HG03280 (cell line): ENCODE measurements around the gene TMEM164.
A peak's percentile ranks its signal among the peaks of the same experiment; 100 is the strongest.

ENCODE experiments used
- ATAC-seq: cut with Tn5 transposase; IDR thresholded peaks from one replicate; pipeline ENCODE4 v1.9.1; 2021; ENCODE audit warnings: mild to moderate bottlenecking, moderate library complexity; ENCODE audit not compliant: unreplicated experiment

Gene TMEM164

DNA sequence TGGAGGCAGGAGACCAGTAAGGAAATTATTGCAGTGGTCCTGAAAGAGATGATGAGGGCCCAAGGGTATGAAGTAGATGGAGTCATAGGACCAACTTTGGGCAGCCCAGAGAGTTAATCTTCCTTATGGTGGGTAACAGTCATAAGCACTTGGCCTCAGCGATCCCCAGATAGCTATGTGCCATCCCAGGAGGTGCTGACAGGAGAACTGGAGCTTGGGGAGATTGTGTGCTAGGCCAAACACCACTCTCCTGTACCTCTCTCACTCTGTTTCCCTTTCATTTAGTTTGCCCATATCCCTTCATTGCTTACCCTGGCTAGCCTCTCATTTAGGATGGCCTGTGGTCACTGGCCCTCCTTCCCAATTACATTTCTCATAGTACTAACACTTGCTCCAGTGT lies 60.0 kb downstream of the TMEM164 start:
- no peak for ATAC-seq

DNA sequence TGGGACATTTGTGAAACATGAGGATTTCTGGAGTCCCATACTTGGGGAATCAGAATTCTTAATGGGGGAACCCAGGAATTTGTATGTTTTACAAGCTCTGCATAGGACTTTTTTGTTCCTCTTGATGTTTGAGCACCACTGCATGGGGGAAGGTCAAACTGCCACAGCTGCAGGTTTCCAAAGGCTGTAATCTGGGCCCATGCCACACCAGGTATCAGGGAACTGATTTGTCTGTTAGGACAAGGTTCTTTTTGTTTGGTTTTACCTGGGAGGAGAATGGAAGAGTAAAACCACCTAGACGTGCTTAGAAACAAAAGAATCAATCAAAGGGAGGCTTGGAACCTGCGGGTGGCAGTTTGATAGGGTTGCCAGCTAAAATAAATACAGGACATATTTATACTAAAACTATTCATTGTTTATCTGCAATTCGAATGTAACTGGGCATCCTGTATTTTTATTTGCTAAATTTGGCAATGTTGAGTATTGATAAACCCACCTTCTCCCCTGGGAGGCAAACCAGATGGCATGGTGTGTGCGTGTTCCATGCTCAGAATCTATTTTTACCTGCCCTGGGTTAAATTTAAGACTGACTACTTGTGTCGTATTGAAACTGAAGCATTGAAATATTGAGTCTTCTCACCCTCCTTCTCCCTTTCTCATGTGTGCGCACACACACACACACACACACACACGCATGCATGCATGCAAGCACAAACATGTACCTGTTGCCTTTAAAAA lies 63.7 kb downstream of the TMEM164 start:
- ATAC-seq = no peak

DNA sequence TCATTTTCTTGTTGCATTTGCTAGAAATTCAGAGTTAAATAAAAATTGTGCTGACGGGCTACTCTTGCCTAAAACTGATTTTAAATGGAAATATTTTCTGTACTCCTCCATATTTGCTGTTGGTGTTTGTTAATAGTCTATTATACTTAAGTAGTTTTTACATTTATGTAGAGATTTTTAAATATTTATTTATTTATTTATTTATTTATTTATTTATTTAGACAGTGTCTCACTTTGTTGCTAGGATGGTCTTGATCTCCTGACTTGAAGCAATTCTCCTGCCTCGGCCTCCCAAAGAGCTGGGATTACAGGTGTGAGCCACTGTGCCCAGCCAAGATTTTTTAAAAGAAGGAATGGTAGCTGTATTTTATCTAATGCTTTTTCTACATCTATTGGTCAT lies 68.1 kb downstream of the TMEM164 start:
- no peak for ATAC-seq

DNA sequence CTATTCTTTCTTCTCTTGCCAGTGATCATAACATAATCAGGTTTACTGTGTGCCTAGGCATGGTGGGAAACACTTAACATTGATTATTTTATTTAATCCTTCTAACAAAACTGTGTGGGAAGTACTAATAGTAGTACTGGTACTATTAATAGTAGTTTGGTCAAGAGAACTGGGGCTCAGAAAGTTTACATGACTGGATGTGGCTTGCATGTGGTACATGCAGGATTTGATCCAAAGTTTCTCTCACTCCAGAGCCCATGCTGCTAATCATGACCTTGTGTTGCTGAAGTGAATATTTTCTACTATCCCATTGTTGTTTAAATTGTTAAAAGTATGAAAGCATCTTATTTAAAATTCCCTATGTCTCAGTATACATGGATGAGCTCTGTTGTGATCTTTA lies 78.4 kb downstream of the TMEM164 start:
- no peak for ATAC-seq

DNA sequence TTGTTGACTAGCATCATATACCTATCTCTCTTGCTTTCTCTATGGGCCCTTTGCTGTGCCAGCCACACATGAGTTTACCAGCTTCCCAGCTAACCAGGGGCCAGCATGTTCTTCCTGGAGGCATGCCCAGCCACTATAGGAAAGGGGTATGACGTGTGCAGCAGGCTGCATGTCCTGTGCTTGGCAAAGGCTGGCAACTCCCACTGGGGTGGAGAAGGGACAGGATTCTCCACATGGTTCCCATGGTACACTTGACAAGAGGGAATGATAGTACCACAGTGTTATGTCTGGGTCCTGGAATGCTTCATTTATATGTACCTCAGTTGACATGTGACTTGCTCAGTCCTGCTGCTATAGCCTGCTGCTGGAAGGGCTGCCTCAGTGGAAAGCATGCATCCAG lies 78.8 kb downstream of the TMEM164 start:
- ATAC-seq = no peak

DNA sequence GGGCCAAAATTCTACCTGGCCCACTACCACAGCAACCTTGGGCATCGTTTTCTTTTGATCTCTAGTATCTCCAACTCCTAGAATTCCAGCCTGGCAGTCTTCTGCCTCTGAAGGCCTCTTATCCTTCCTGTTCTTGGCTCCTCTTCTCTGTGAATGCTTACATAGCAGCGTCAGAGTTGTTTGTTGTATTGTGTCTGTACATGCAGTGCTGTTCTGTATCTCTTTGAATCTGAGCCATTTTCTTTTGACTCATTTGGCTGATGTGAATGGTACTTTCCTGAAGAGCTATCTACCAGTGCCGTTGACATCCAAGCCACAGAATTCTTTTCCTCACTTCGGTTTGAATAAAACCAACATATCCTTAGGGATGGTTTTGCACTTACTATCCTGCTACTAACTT lies 79.2 kb downstream of the TMEM164 start:
- no peak for ATAC-seq

DNA sequence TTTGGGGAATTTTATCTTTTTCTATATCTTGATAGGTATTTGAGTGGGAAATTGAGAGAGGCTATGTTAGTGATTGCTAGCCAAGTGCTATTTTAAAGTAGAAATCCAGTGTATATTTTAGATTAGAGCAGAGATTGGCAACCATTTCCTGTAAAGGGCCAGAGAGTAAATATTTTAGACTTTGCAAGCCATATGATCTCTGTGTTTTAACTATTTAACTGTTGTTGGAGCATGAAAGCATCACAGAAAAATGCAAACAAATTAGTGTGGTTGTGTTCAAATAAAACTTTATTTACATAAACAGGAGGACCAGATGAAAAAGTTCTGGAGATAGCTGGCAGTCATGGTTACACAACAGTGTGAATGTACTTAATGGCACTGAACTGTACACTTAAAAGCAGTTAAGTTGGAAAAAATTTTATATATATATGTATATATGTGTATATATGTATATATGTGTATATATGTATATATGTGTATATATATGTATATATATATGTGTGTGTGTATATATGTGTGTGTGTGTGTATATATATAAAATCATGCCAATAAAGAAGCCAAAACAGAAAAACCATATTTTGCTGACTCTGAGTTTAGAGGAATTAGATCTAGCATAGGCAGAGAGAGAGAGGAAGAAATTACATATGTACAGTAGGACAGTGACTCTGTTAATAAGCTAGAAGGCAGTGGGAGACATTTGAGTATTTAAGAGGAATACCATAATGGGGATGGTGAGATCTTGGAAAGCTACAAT lies 83.4 kb downstream of the TMEM164 start:
- no peak for ATAC-seq

DNA sequence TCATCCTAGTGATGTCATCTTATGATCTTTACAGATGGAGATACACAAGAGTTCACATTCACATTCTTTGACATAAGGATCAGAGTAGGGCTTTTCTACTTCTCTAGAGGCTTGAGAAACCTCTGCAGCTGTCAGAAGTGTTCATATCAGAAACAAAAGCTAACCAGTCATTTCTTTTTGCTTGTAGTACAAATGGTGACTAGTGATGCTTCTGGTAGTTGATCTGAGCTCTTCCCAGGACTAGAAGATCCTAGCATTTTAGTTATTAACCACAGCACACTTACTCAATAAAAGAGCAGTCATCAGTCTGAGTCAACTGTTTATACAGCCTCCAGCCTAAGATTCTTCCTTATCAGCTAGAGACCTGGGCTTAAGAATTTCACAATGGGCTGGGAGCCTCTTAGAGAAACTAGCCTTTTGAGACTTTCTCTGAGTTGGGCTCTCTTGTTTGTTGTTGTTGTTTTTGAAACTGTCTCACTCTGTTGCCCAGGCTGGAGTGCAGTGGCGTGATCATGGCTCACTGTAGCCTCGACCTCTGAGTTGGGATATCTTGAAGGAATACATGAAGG lies 84.1 kb downstream of the TMEM164 start:
- ATAC-seq = peak; percentile 76

DNA sequence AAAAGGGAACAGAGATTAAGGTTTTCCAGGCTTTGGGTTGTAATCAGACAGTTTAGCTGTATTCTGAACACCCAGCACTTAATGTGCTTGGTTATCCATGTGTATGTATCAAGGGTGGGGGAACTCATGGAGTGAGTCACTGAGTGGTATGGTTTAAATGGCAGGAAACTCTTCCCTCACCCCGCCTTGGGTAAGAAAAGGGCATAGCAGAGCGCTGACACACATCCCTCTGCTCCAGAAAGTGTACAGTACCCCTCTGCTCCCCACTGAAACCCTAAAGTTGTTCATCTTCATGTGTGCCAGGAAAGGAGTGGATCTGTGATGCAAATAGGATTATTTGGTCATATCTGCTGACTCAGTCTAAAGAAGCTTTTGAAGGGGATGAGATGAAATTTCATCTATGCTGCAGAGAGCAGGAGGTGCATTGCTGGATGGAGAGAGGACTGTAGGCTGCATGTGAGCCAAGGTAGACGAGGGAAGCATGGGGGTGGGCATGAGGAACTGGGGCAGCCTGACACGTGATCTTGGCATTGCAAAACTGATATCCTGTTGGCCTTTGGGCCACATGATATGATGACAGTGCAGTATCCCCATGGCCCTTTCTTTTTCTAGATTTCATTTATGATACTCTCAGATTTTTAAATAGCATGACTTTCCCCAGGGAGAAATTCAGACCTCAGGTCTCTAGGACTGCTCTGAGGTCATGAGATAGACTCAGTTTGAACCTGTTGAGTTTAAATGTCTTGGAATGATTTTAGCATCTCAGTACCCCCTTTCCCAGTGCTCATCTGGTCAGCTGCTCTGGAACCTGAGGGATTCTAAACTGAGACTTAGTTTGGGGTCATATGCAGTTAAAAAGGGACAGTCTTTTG lies 84.8 kb downstream of the TMEM164 start:
- peak; percentile 27 for ATAC-seq

DNA sequence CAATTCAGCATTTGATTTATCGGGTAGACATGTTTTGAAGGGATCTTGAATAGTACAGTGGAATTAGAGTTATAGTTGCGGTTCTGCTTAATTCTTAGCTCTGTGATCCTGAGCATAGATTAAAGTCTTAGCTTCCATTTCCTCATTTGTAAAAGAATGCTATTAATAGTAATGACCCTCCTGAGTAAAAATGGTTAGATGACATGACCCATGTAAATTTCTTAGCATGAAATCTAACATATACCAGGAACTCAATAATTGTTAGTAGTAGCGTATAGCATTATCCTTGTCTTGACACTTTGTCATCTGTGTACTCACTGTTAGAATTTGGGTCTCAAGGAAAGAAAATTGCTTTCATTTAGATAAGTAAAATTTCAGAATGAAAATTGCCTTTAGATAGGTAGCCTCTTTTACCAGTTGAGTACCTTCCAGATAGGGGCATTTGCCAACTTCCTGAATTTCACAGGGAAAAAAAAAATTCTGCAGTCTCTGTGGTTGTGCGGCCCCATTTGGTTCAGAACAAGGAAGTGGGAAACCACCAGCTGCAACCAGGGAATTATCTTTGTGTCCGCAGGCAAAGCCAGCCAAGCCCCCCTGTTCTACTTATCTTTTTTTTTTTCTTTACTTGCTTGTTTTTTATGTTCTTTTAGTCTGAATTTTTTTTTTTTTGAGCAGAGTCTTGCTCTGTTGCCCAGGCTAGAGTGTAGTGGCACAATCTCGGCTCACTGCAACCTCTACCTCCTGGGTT lies 86.9 kb downstream of the TMEM164 start:
- no peak for ATAC-seq

DNA sequence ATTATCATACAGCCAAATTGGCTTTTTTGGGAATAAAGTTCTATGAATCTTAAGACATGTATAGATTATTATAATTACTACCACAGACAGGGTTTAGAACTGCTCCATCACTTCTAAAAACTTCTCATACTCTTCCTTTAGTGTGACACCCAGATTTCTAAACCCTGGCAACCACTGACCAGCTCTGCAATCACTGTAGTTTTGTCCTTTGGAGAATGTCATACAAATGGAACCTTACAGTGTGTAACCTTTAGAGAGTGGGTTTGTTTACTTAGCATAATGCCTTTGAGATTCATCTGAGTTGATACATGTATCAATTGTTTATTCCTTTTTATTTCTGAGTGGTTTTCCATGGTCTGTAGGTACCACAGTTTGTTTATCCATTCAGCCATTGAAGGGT lies 95.0 kb downstream of the TMEM164 start:
- ATAC-seq = no peak

DNA sequence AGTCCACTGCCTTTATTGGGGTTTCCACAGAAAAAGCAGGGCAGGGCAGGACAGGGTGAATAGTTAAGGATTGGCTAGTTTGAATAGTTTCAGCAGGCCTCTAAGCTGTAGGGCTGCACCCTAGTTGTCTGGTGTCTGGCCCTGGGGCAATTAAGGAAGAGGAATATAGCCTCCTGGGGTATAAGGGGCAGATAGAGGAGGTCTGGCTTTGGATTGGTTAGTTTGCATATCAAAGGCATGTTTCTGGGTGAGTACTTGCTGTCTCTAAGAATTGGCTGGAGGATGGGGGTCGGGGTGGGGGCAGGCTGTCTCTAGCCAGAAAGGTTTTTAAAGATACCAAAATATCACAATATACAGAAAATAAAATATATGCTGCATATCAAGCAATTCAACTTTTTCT lies 100.4 kb downstream of the TMEM164 start:
- no peak for ATAC-seq

DNA sequence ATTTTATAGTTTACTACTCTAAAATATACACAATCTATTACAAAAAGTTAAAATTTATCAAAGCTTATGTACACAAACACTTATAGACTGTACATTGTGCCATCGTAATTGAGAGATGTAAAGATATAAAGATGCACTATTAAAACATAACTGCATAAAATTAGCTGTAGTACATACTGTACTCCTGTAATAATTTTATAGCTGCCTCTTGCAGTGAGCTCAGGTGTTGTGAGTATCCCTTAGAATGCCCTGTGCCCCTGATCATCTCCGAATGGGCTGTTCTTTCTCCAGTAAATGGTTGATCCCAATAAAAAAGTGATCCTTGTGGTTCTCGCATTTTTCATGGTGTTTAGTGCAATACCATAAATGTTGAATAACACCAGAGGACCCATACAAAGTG lies 101.2 kb downstream of the TMEM164 start:
- no peak for ATAC-seq

DNA sequence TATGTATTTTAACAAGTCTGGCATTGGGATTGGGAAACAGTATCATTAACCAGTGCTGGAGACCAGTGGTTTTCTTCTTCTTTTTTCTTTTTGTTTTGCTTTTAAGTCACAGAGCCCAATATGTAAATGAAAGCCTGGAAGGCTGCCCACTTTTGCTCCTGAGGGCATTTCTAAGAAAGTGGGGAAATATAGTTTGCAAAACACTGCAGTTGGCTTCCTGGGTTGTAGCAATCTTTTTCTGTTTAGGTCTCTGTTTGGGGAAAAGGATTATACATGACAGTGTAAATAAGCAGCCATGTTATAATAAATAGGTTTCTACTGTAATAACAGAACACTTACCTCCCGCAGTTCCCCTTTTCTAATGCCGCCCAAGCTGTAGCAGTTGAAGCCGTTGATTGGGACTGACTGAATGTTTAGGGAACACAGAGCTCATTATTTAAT lies 105.5 kb downstream of the TMEM164 start:
- no peak for ATAC-seq

DNA sequence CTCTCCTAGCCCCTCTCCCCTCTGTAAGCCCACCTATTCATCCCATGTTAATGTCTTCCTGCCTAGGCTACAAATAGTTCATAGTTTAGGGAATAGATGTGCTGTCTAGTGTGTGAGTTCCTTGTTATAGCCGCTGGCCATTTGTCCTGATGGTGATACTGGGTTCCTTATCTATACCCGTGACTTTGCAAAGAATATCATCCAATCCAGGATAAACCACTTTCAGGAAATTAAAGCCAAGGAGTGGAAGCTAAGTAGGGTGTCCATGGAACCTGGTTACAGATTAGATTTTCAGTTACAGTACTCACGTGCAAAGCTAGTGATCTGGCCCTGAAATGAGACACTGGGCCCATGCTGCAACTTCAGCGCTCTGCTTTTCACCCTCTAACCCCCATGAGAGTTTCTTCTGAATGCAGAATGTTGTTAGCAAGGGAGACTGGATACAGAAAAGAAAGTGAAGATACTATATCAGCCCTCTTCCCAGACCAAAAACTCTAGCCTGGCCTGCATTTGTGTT lies 111.4 kb downstream of the TMEM164 start:
- ATAC-seq = no peak

DNA sequence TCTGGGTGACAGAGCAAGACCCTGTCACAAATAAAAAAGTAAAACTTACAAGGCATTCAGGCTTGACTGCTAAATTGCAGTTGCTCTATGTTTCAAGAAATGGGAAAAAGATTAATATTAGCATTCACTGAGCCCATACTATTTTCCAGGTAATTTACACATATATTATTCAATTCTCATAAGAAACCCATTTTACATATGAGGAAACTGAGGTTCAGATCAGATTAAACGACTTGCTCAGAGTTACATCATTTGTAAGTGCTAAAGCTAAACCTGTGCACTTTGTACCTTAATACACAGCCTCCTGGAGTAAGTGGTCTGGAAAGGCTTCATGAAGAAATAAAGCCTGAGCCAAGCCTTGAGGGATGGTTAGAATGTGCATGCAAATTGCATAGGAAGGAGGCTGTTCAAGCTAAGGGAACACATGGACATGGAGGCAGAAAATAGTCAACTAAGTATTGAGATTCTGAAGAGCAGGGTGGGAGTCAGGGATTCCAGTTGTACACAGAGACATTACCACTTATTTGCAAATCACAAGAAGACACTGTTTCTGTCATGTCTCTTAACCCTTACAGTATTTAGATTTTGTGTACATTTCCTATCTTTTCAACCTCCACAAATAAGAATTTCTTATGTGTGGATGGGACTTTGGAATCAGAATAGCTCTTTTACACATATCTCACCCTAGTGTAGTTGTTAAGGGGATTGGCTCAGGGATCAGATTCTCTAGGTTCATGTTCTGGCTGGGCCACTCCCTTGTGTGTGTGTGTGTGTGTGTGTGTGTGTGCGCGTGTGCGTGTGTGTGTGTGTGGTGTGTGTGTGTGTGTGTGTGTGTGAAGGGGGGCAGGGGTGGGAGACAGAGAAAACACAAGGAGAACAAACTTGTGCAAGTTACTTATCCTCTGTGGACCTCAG lies 113.4 kb downstream of the TMEM164 start:
- no peak for ATAC-seq

DNA sequence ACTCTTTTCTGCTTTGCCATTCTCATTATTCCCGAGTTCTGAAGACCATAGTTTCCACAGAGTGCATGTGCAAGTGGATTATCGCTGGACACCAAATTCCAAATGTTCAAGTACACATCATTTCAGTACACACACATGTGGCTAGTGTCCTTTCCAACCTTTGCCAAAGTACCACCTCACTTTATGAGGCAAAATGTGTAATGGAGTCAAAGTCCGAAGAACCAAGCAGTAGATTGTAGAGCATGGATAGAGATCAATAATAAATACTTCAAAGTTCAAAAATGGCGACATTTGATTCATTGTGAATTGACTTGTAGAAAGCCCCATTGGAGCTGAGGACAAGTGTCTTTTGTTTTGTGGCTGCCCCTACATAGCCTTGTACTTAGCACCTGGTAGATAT lies 115.6 kb downstream of the TMEM164 start:
- no peak for ATAC-seq

DNA sequence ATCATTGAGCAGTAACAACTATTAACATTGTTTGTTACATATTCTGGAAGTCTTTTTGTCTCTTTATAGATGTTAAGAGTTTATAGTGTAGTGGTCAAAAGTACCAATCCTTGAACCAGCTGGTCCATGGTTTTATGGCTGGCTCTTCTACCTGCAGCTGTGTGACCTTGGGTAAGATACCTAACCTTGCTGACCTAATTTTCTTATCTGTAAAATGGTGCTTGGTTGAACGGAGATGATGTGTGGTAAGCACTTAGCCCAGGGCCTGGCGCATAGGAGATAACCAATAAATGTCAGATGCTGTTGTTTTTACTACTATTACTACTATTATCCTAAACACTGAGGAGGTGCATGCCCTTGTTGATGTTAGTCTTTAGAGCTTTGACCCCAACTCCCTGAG lies 116.6 kb downstream of the TMEM164 start:
- no peak for ATAC-seq

DNA sequence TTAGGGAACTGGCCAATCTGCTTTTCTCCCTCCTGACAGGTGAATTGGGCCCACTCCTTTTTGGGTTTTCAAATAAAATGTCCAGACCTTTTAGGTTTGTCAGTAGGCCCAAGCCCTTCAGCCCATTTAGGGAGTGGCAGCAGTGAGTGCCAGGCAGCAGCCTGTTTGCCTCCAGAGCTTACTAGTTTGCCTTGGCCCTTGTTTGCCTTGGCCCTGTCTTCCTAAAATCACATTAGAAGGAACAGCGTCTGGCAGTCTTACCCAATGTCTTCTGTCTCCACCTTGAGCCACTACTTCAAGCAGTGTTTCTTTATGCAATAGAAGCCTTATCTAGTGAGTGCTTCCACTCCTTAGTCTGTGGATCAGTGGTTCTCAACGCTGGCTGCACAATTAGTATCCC lies 117.1 kb downstream of the TMEM164 start:
- ATAC-seq = no peak
